ENCODE data around the gene GPC6.

The GPC6 gene

GRCh38 chr13:93726173-93726957 lies 499.8 kb downstream of the GPC6 start:
- no peak overlapping the region for H3K27ac ChIP-seq
- H3K4me3 ChIP-seq (IDR thresholded peaks at IDR 0.05; ENCODE audit: insufficient read depth, low read depth, low read length), result no peak overlapping the region
- TF ChIP-seq, protein P1, sequence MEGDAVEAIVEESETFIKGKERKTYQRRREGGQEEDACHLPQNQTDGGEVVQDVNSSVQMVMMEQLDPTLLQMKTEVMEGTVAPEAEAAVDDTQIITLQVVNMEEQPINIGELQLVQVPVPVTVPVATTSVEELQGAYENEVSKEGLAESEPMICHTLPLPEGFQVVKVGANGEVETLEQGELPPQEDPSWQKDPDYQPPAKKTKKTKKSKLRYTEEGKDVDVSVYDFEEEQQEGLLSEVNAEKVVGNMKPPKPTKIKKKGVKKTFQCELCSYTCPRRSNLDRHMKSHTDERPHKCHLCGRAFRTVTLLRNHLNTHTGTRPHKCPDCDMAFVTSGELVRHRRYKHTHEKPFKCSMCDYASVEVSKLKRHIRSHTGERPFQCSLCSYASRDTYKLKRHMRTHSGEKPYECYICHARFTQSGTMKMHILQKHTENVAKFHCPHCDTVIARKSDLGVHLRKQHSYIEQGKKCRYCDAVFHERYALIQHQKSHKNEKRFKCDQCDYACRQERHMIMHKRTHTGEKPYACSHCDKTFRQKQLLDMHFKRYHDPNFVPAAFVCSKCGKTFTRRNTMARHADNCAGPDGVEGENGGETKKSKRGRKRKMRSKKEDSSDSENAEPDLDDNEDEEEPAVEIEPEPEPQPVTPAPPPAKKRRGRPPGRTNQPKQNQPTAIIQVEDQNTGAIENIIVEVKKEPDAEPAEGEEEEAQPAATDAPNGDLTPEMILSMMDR (conservative IDR thresholded peaks at IDR 0.05; ENCODE audit: low read depth, low read length), result no peak
- H3K27me3 ChIP-seq (ENCODE audit: insufficient read depth, low read depth), result no peaks in the 10 kb centered on the region
- H3K79me2 ChIP-seq (ENCODE audit: insufficient read depth, low read depth), result no peaks in the 10 kb centered on the region
- H3K4me2 ChIP-seq, result peak overlapping the region; percentile 57; the same call in 1 of the 2 replicates
- no peak overlapping the region for H3K9ac ChIP-seq
- H2AFZ ChIP-seq (ENCODE audit: low read depth), result no peak overlapping the region
- H3K36me3 ChIP-seq (ENCODE audit: insufficient read depth), result no peaks in the 10 kb centered on the region
- H4K20me1 ChIP-seq (ENCODE audit: insufficient read depth), result no peaks in the 10 kb centered on the region
- H3K4me1 ChIP-seq (ENCODE audit: low read depth, poor library complexity, severe bottlenecking), result peaks cover 56% of the 10 kb centered on the region

DNA sequence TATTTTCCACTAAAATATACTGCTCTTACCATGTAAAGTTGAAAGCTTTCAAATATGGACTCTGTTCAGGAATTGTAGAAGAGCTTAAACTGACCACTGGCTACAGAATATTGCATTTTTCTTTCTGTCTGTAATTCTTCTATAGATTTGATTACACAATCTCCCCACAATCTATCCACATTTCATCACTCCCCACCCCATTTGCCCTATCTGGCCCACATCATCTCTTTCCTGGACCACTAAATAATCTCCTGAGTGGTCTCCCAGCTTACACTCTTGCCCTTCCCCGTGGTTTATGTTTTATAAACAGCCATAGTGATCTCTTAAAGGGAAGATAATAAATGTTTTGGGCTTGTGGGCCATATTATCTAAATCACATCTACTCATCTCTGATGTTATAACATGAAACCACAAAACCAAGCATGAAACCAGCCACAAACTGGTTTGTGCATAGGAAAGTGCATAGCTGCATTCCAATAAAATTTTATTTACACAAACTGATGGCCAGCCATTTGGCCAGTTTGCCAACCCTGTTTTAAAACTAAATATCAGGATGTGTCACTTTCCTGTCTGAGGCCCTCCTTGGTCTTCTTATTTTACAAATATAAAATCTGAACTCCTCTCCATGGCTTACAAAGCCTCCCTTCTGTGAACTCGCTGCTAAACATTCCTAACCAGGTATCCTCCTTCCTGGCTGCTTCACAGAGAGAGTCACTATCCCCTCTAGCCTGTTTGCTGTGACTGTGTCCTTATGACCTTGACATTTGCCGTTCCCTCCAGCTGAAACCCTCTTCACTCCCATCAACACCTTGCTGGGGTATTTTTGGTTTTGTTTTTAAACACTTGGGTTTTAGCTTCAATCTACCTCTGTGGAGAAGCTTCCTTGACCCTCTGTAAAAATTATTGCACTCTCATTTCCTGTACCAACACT lies 500.9 kb downstream of the GPC6 start:
- Histone ChIP-seq H3K4me2 (peak overlapping the region; percentile 57), H3K27ac (peak overlapping the region; percentile 6; the same call in 1 of the 2 replicates)

GRCh38 chr13:93729383-93729782 lies 502.8 kb downstream of the GPC6 start:
- peaks cover 64% of the 10 kb centered on the region for H3K4me1 ChIP-seq (ENCODE audit: low read depth, poor library complexity, severe bottlenecking)
- H2AFZ ChIP-seq (ENCODE audit: low read depth), result no peak overlapping the region
- H3K27me3 ChIP-seq (ENCODE audit: insufficient read depth, low read depth), result no peaks in the 10 kb centered on the region
- H4K20me1 ChIP-seq (ENCODE audit: insufficient read depth), result no peaks in the 10 kb centered on the region
- H3K27ac ChIP-seq, result no peak overlapping the region
- TF ChIP-seq, protein P1 (conservative IDR thresholded peaks at IDR 0.05; ENCODE audit: low read depth, low read length), result no peak
- H3K36me3 ChIP-seq (ENCODE audit: insufficient read depth), result no peaks in the 10 kb centered on the region
- no peak overlapping the region for H3K4me3 ChIP-seq (IDR thresholded peaks at IDR 0.05; ENCODE audit: insufficient read depth, low read depth, low read length)
- no peak overlapping the region for H3K4me2 ChIP-seq
- H3K9ac ChIP-seq, result no peak overlapping the region
- H3K79me2 ChIP-seq (ENCODE audit: insufficient read depth, low read depth), result no peaks in the 10 kb centered on the region

More for the DNA sequence above, 500.9 kb downstream of the GPC6 start:
- Histone ChIP-seq H3K4me1 (ENCODE audit: low read depth, poor library complexity, severe bottlenecking) (peaks cover 64% of the 10 kb centered on the region), H3K36me3 (ENCODE audit: insufficient read depth) (no peaks in the 10 kb centered on the region), H3K79me2 (ENCODE audit: insufficient read depth, low read depth) (no peaks in the 10 kb centered on the region), H2AFZ (ENCODE audit: low read depth) (no peak overlapping the region), H4K20me1 (ENCODE audit: insufficient read depth) (no peaks in the 10 kb centered on the region), H3K9ac (no peak overlapping the region), H3K4me3 (IDR thresholded peaks at IDR 0.05; ENCODE audit: insufficient read depth, low read depth, low read length) (no peak overlapping the region), H3K27me3 (ENCODE audit: insufficient read depth, low read depth) (no peaks in the 10 kb centered on the region)
- TF ChIP-seq, protein P1 (conservative IDR thresholded peaks at IDR 0.05; ENCODE audit: low read depth, low read length), result no peak

DNA sequence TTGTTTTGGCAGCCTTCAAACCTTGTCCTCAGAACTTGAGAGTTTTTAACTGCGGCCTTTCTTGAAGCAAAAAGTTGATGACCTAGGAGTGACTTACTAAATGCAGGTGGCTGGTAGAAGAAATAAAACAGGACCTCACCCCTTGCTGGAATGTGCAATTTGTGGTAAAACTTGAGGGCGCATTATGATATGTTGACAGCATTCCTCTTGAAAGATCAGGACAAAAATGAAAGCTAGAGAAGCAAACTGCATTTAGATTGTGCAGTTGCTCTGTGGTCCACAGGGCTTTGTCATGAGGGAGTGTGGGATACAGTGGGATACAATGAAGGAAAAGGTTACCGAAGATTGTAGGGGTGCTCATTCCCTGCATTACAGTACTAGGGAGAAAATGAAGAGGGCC lies 504.2 kb downstream of the GPC6 start:
- no peaks in the 10 kb centered on the region for H3K36me3 ChIP-seq (ENCODE audit: insufficient read depth)
- H3K4me3 ChIP-seq (IDR thresholded peaks at IDR 0.05; ENCODE audit: insufficient read depth, low read depth, low read length), result no peak overlapping the region
- no peaks in the 10 kb centered on the region for H3K27me3 ChIP-seq (ENCODE audit: insufficient read depth, low read depth)
- TF ChIP-seq, protein P1 (conservative IDR thresholded peaks at IDR 0.05; ENCODE audit: low read depth, low read length), result no peak
- peak overlapping the region; percentile 60 for H3K4me2 ChIP-seq
- no peak overlapping the region for H2AFZ ChIP-seq (ENCODE audit: low read depth)
- H3K27ac ChIP-seq, result peak overlapping the region; percentile 40; the same call in 1 of the 2 replicates
- no peak overlapping the region for H3K9ac ChIP-seq
- H4K20me1 ChIP-seq (ENCODE audit: insufficient read depth), result no peaks in the 10 kb centered on the region
- no peaks in the 10 kb centered on the region for H3K79me2 ChIP-seq (ENCODE audit: insufficient read depth, low read depth)
- H3K4me1 ChIP-seq (ENCODE audit: low read depth, poor library complexity, severe bottlenecking), result peaks cover 61% of the 10 kb centered on the region
